GM12872 (cell line): ENCODE data around the gene SLC35F1.

Source experiments
- TF ChIP-seq, protein P1 (sequence below): IDR thresholded peaks from 3 replicates; pipeline ENCODE4 v1.5.1; 2011; ENCODE audit warnings: low read depth, mild to moderate bottlenecking, low read length, moderate library complexity; ENCODE audit not compliant: insufficient read depth

The SLC35F1 gene

DNA sequence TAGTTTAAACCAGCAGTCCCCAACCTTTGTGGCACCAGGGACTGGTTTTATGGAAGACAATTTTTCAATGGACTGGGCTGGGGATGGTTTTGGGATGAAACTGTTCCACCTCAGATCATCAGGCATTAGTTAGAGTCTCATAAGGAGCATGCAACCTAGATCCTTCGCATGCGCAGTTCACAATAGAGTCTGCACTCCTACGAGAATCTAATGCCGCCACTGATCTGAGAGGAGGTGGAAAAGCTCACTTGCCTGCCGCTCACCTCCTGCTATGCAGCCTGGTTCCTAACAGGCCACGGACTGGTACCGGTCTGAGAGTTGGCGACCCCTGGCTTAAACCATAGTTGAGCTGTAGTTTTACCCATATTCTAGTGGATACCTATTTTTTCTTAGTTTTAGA lies 154.6 kb downstream of the SLC35F1 start:
- TF ChIP-seq, protein P1, sequence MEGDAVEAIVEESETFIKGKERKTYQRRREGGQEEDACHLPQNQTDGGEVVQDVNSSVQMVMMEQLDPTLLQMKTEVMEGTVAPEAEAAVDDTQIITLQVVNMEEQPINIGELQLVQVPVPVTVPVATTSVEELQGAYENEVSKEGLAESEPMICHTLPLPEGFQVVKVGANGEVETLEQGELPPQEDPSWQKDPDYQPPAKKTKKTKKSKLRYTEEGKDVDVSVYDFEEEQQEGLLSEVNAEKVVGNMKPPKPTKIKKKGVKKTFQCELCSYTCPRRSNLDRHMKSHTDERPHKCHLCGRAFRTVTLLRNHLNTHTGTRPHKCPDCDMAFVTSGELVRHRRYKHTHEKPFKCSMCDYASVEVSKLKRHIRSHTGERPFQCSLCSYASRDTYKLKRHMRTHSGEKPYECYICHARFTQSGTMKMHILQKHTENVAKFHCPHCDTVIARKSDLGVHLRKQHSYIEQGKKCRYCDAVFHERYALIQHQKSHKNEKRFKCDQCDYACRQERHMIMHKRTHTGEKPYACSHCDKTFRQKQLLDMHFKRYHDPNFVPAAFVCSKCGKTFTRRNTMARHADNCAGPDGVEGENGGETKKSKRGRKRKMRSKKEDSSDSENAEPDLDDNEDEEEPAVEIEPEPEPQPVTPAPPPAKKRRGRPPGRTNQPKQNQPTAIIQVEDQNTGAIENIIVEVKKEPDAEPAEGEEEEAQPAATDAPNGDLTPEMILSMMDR, result no peak

DNA sequence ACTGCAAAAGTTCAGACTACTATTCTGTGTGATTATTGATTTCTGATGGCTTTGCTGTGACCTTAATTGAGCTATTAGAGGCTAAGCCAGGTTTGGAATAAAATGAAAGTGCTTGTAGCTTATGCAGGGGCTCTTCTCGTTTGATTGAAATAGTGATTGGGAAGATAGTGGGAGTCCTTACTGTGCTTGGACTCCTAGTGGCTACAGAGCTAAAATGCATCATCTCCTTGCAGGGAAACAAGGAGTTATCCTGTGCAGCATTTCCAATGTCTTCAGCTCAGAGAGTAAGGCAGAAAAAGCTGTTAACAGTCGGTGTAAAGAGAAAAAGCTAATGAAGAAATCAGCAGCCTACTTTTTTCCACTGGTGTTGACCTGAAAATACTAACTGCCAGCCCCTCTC lies 173.5 kb downstream of the SLC35F1 start:
- TF ChIP-seq, protein P1, result no peak; the same call in 2 of the 3 replicates

DNA sequence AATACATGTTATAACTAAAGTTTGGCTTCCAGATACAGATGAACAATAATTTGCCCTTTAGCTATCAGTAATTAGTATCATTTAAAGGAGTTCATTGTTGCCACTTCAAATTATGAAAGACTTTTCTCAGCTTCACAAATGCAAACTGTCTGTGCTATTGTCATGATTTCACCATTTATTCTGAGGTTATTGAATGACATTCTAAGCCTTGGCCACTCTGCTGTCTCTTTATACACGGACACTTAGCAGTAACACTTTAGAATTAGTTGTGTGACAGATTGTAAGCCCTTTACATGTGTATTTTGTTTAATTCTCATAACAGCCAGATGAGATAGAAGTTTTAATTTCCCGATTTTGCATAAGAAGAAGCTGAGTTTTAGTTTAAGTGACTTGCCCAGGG lies 176.6 kb downstream of the SLC35F1 start:
- TF ChIP-seq, protein P1, result no peak

DNA sequence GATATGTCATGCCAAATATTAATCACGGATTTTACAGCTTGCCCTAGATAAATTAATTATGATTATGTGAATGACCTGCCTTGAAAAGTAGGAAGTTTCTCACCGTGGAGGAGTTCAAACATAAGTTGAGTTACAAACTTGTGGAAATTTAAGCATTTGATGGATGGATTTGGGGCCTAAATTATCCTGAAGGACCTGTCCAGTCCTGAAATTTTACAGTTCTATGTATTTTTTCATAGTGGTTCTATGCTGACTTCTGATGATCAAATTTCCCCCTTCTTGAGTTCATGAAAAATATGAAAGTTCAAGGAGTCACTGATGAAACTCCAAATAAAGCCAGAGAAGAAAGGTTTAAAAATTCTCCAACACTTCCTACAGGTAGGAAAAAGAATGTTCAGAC lies 178.6 kb downstream of the SLC35F1 start:
- TF ChIP-seq, protein P1, result no peak

DNA sequence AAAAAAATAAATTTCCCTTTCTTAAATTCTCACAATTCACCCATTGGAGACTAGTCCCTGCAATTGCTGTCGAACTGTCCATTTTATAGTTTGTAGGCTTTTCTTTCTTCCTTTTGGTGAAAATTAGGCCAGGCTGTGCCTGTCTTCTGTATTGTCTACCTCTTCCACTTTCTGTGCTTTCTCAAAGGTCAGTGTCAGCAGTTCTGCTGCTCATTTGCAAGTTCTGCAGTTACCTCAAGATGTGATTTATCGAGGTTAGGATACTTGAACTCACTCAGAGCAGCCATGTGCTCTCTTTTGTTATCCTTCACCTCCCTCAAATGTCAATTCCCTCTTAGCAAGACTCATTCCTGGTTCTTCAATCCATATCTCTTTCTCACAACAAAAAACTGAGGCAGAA lies 179.1 kb downstream of the SLC35F1 start:
- TF ChIP-seq, protein P1, result no peak

DNA sequence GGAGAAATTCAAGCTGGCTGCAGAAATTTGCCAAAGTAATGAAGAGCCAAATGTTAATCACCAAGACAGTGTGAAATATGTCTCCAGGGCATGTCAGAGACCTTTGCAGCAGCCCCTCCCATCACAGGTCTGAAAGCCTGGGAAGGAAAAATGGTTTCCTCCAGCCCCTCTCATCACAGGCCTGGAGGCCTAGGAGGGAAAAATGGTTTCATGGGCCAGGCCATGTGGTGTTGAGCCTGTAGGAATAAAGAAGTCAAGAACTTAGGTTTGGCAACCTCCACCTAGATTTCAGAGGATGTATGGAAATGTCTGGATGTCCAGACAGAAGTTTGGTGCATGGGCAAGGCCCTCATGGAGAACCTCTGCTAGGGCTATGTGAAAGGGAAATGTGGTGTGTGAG lies 185.0 kb downstream of the SLC35F1 start:
- TF ChIP-seq, protein P1, result no peak

DNA sequence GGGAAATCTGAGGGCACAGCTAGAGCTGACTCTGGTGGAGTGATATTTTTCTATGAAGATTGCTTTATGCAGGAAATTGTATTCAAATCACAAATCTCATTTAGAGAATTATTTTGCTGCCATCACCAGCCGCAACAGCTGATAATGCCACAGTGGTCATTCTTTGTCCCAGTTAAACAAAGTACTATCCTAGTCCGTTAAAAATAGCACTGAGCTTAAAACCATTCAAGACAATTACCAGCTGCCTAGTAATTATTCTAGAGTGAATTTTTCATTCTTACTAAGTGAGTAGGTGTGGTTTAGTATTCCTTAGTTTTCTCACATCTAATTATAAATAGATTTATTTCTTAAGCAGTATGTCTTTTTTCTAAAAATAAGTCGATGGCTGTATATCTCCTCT lies 190.5 kb downstream of the SLC35F1 start:
- TF ChIP-seq, protein P1, result no peak

DNA sequence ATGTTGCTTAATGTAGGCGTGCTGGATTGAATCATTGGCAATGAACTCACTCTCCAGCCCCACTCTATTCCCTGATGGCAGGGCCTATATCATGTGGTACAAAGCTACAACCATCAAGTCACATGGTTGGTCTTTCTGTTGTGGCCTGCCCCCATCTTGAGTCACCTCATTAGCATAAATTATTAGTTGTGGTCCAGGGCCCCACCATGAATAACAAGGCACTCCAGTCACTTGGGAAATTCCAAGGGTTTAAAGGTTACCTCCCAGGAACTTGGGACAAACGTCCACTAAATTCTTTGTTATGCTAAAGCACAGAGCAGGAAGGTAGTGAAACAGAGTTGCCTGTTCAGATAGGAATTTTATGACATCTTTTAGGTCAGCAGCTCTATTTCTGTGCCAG lies 193.7 kb downstream of the SLC35F1 start:
- TF ChIP-seq, protein P1, result no peak
